Glomerular visceral epithelial cell (primary cell): ENCODE measurements around the gene ALOX15B.

ENCODE experiments used
- DNase-seq: peaks from one replicate; pipeline ENCODE4 v3.0.0-alpha.2; 2016; ENCODE audit errors: extremely low spot score

ALOX15B gene

GRCh38 chr17:8038954-8039610 lies at the start of gene ALOX15B:
Gene ALOX15B, plus strand, starts transcription at chr17:8039059. Its CDS starts 97 bp downstream, at chr17:8039156.
- DNase-seq = no peak

GRCh38 chr17:7989781-7990655 lies 48.8 kb upstream of the ALOX15B start:
- peak; percentile 81 for DNase-seq

GRCh38 chr17:7992516-7992915 lies 46.3 kb upstream of the ALOX15B start:
- DNase-seq = peak; percentile 84

GRCh38 chr17:7992924-7993323 lies 45.9 kb upstream of the ALOX15B start:
- no peak for DNase-seq

GRCh38 chr17:7993972-7994589 lies 44.8 kb upstream of the ALOX15B start:
- DNase-seq = no peak

- DNase-seq = no peak
Measured at GRCh38 chr17:7995724-7996123, 43.1 kb upstream of the ALOX15B start.

GRCh38 chr17:7997186-7997585 lies 41.7 kb upstream of the ALOX15B start:
- DNase-seq = no peak

GRCh38 chr17:8001976-8002720 lies 36.7 kb upstream of the ALOX15B start, which contains the start of gene GUCY2D:
Gene GUCY2D, plus strand, starts transcription at chr17:8002615. Its CDS starts 433 bp downstream, at chr17:8003048.
- no peak for DNase-seq

GRCh38 chr17:8002721-8003593 lies 35.9 kb upstream of the ALOX15B start:
- no peak for DNase-seq

- DNase-seq = no peak
Measured at GRCh38 chr17:8003594-8004181, 35.2 kb upstream of the ALOX15B start.

GRCh38 chr17:8004899-8005298 lies 34.0 kb upstream of the ALOX15B start:
- no peak for DNase-seq

- DNase-seq = no peak
Measured at GRCh38 chr17:8005357-8005756, 33.5 kb upstream of the ALOX15B start.

- no peak for DNase-seq
Measured at GRCh38 chr17:8005967-8006730, 32.7 kb upstream of the ALOX15B start.

GRCh38 chr17:8006836-8007680 lies 31.8 kb upstream of the ALOX15B start:
- no peak for DNase-seq

- DNase-seq = no peak
Measured at GRCh38 chr17:8007836-8008235, 31.0 kb upstream of the ALOX15B start.

GRCh38 chr17:8012045-8012580 lies 26.7 kb upstream of the ALOX15B start:
- no peak for DNase-seq

- DNase-seq = no peak
Measured at GRCh38 chr17:8012996-8013640, 25.7 kb upstream of the ALOX15B start.
